Sciatic nerve (tissue), 2 donors: ENCODE data around the gene HSPA9. TPM values are rescaled to one million over a fixed set of nuclear protein-coding genes. Genes with fewer than 3 reads are reported as not detected.

Source experiments
- ATAC-seq: fragments of 200-7000 bp; cut with Tn5 transposase; one replicate; pipeline ENCODE4 v1.9.1; 2020; ENCODE audit warnings: mild to moderate bottlenecking, moderate library complexity
- DNase-seq: peaks from one replicate; pipeline ENCODE4 v3.0.0-alpha.2; 2020; ENCODE audit warnings: low spot score
- intact Hi-C: fragments of 100-400 bp; cut with DNase I; formaldehyde crosslinking; loops from one replicate; pipeline ENCODE4 v1.14.2; 2022
- total RNA-seq: library from RNA; stranded (reverse); fragmentation: NEBNext Ultra II Directional; extraction: Animal tissue kit (Norgen Biotek cat#: 25700); gene quantifications from one replicate; pipeline ENCODE4 v1.2.1, GENCODE V29; 2021
- donor health status: DM: no; HTN: no; CAD: no.
- donor health status: DM: no; HTN: no; CAD: no.

The HSPA9 gene
- total RNA-seq, 1 donor from 2014 or later = 152 TPM

- ATAC-seq = no peak
- intact Hi-C loops = no loop called here
- no peak for DNase-seq
These were observed 7.0 kb downstream of the HSPA9 start for GRCh38 chr5:138568061-138568824.

- ATAC-seq = no peak
- intact Hi-C loops = no loop called here
- no peak for DNase-seq
These were observed 8.4 kb downstream of the HSPA9 start for GRCh38 chr5:138566792-138567191.

- intact Hi-C loops = no loop called here
- ATAC-seq (no peak), DNase-seq (no peak)
These were observed 9.9 kb downstream of the HSPA9 start for GRCh38 chr5:138565100-138565821.

DNA sequence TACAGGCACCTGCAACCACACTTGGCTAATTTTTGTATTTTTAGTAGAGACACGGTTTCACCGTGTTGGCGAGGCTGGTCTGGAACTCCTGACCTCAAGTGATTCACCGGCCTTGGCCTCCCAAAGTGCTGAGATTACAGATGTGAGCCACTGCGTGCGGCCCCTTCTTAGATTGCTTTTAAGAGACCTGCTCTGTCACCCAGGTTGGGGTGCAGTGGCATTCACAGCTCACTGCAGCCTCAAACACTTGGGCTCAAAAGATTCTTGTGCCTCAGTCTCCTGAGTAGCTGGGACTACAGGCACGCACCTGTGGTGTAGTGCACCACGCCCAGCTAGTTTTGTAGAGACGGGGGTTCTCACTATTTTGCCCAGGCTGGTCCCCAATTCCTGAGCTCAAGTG lies 11.0 kb downstream of the HSPA9 start:
- intact Hi-C loops = no loop called here
- no peak for ATAC-seq
- DNase-seq = no peak

GRCh38 chr5:138563340-138564118 lies 11.7 kb downstream of the HSPA9 start:
- DNase-seq (no peak), ATAC-seq (no peak)
- intact Hi-C loops = no loop called here

GRCh38 chr5:138560971-138561370 lies 14.2 kb downstream of the HSPA9 start:
- intact Hi-C loops = no loop called here
- ATAC-seq (no peak), DNase-seq (no peak)

DNA sequence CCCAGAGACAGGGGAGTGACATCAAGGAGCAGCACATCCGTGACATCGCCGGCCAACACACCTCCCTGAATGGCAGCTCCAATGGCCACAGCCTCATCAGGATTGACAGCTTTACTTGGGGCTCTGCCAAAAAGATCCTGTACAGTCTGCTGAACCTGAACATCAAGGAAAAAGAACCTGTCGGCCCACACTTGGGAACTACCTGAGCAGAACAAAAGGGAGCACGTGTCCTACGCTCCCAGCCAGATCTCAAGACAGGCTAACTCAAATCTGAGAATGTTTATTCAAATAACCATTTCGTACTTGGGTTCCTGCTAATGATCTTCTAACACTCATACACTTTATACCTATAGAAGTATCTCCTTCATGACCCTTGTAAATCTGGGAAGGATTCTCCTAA lies 15.3 kb downstream of the HSPA9 start:
- DNase-seq = no peak
- ATAC-seq = no peak
- intact Hi-C loops = no loop called here

GRCh38 chr5:138557677-138558076 lies 17.5 kb downstream of the HSPA9 start:
- ATAC-seq = no peak
- intact Hi-C loops = no loop called here

GRCh38 chr5:138554143-138554542 lies 21.1 kb downstream of the HSPA9 start:
- intact Hi-C loops = no loop called here
- no peak for DNase-seq
- no peak for ATAC-seq

More at GRCh38 chr5:138557677-138558076, 17.5 kb downstream of the HSPA9 start:
- DNase-seq = no peak

DNA sequence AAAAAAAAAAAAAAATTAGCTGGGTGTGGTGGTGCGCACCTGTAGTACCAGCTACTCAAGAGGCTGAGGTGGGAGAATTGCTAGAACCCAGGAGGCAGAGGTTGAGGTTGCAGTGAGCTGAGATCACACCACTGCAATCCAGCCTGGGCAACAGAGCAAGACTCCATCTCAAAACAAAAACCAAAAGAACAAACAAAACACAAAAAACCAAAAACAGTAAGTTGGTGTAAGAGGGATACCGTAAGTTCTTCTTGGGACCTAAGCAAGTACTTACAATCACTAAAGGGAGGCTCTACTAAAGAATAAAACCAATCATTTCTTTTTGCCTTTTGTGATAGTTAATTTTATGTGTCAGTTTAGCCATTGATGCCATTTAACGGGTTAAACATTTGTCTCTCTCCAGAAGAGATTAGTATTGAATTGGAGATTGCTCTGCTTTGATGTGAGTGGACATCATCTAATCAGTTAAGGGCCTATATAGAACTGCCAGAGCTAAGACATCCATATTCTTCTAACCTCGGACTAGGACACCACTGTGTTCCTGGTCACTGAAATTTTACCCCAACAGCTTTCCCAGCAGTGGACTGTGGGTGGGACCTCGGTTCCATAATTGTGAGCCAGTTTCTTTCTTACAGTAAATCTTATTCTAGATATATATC lies 21.6 kb downstream of the HSPA9 start:
- DNase-seq = no peak
- intact Hi-C loops = no loop called here
- ATAC-seq = peak; percentile 28

DNA sequence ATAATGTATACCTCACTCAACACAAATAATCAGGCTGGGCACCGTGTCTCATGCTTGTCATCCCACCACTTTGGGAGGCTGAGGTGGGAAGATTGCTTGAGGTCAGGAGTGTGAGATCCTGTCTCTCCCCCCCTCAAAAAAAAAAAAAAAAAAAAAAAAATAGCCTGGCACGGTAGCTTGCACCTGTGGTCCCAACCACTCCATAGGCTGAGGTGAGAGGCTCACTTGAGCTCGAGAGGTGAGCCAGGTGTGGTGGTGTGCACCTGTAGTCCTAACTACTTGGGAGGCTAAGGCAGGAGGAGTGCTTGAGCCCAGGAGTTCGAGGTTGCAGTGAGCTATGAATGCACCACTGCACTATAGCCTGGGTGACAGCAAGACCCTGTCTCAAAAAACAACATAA lies 22.5 kb downstream of the HSPA9 start:
- intact Hi-C loops = no loop called here
- DNase-seq = no peak
- peak; percentile 25 for ATAC-seq

DNA sequence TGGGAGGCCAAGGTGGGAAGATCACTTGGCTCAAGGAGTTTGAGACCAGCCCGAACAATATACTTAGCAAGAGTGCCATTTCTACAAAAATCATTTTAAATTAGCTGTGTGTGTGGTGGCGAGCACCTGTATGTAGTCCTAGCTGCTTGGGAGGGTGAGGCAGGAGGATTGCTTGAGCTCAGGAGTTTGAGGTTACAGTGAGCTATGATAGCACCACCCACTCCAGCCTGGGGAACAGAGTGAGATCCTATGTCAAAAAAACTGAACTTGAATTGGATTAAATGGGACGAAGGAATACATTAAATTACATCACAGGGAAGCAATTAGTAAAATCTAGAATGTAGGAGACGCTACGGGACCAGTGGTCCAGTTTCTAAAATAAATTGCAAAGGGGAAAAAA lies 25.8 kb downstream of the HSPA9 start:
- DNase-seq (no peak), ATAC-seq (no peak)
- intact Hi-C loops = no loop called here

DNA sequence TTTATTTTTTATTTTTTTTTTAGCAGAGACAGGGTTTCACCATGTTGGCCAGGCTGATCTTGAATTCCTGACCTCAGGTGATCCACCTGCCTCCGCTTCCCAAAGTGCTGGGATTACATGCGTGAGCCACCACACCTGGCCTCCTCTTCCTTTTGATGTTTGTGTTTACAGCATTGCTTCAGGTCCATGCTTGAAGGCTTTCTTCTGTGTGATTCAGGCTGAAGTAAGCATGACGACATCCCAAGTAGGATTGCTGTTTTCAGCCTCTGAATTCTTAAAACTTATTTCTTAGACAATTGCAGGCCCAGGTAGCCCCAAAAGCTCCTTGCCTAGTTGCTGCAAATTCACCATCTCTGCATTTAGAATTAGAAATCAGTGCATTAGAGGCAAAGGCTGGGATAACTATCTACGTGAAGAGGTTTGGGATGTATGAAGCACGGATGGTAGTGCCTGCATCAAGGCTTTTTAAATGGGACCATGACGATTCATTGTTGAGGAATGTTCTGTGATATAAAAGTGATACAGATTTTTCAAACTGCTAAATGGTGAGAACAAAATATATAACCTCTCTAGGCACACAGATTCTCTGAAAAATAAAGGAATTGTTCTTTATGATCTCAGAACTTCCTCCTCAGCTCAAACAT lies 29.2 kb downstream of the HSPA9 start:
- ATAC-seq (no peak), DNase-seq (no peak)
- intact Hi-C loops = no loop called here

DNA sequence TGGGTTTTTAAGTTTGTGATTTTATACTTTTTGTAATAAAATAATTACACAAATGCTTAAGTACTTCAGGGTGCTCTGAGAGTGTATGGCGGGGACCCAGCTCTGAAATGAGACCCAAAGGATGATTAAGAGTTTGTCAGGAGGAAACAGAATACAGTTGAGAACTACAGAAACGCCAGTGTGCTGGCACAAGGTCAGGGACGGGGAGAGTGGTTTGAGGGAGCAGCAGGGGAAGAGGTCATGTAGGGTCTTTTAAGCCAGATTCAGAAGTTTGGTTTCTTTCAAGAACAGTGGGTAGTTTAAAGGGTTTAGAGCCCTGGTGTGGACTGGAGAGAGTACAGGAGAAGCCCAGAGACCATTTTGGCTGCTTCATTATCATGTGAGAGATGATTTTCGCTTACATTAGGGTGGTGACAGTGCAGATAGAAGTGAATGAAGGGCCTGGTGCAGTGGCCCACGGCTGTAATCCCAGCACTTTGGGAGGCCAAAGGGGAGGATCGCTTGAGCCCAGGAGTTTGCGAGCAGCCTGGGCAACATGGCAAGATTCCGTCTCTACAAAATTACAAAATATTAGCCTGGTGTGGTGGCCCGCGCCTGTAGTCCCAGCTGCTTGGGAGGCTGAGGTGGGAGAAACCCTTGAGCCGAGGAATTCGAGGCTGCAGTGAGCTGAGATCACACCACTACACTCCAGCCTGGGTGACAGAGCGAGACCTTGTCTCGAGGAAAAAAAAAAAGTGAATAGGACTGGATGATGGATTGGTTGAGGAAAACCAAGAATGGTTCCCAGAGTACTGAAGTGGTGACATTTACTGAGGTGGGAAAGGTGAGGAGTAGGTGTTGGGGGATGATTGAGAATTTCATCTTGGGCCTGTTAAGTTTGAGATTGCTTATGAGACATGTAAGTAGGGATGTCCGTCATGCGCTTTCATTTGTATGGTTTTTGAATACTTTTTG lies 30.7 kb downstream of the HSPA9 start:
- ATAC-seq = no peak
- intact Hi-C loops = no loop called here
- no peak for DNase-seq

GRCh38 chr5:138543730-138544104 lies 31.5 kb downstream of the HSPA9 start:
- peak; percentile 77 for ATAC-seq
- intact Hi-C loops = no loop called here
- no peak for DNase-seq

DNA sequence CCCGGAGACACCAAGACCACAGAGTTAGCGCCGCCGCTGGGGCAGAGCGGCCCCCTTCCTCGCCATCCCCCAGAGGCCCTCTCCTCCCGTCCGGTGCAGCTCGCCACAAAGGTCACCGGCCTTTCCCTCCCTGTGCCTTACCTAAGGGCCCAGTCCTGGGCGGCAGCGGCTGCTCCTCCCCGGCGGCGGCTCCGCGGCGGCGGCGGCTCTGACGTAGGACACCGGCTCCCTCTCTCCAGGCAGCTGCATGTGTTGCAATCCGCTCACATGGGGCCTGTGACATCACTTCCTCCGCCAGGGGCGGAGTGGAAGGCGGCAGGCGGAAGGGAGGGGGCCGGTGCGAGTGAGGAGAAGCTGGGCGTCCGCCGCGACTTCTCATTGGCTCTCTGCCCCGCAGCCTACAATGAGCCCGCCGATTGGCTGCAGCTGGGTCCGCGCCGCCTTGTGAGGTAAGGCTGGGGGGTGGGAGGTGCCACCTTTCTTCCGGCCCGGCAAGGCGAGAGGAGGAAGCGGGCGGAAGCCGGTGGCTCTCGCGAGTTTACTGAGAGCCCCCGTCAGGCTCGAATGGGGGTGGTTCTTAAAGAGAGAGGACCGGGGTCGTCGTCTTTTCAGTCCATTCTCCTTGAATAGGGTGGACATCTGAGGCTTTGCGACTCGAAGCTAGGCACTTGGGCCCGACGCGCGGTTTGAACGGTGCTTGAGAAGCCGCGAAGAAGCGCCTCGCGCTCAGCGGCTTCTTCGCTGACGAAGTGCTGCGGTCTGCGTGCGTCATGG lies 32.1 kb downstream of the HSPA9 start, which contains the start of gene ETF1:
Gene ETF1, minus strand, starts transcription at position 281 of the 774 bp plus-strand sequence. CDS start 318 bp downstream, outside the sequence.
- ATAC-seq (peak; percentile 98), DNase-seq (peak; percentile 100)
- intact Hi-C loops = no loop called here
